Measurements from ENCODE around the gene ITSN2. TPM values are rescaled to one million over a fixed set of nuclear protein-coding genes. Genes with fewer than 3 reads are reported as not detected.

The ITSN2 gene
- total RNA-seq, 1 donor from 2014 or later, result 52.5 TPM

- no peak for DNase-seq (ENCODE audit: extremely low spot score in 2 of 2)
- Histone ChIP-seq H3K4me1 (peaks cover 9% of the 10 kb centered on the region), H3K9me3 (no peaks in the 10 kb centered on the region), H3K27me3 (no peaks in the 10 kb centered on the region), H3K4me3 (no peak overlapping the region), H3K27ac (no peak overlapping the region), H3K36me3 (peaks cover 0 to 28% of the 10 kb centered on the region in 2 donors)
- TF ChIP-seq POLR2AphosphoS5 (IDR thresholded peaks at IDR 0.05; ENCODE audit: insufficient read depth in 1 of 2, low read depth in 1 of 2) (no peak), POLR2A (IDR thresholded peaks at IDR 0.05) (no peak), CTCF (IDR thresholded peaks at IDR 0.05) (no peak)
- intact Hi-C loops (cut with DNase I), result no loop called here
Observed at GRCh38 chr2:24274809-24275208, 85.5 kb downstream of the ITSN2 start.

GRCh38 chr2:24273598-24273997 lies 86.7 kb downstream of the ITSN2 start:
- DNase-seq (ENCODE audit: extremely low spot score in 2 of 2), result no peak
- H3K27me3 ChIP-seq, result no peaks in the 10 kb centered on the region
- H3K36me3 ChIP-seq, result peaks cover 0 to 35% of the 10 kb centered on the region in 2 donors
- H3K9me3 ChIP-seq, result no peaks in the 10 kb centered on the region
- H3K4me3 ChIP-seq, result no peak overlapping the region
- H3K4me1 ChIP-seq, result peaks cover 9% of the 10 kb centered on the region
- H3K27ac ChIP-seq, result no peak overlapping the region
- TF ChIP-seq CTCF (IDR thresholded peaks at IDR 0.05) (no peak), POLR2A (IDR thresholded peaks at IDR 0.05) (no peak), POLR2AphosphoS5 (IDR thresholded peaks at IDR 0.05; ENCODE audit: insufficient read depth in 1 of 2, low read depth in 1 of 2) (no peak)
- intact Hi-C loops (cut with DNase I), result no loop called here

GRCh38 chr2:24272907-24273306 lies 87.4 kb downstream of the ITSN2 start:
- Histone ChIP-seq H3K27ac (no peak overlapping the region), H3K36me3 (peaks cover 0 to 35% of the 10 kb centered on the region in 2 donors), H3K4me1 (peaks cover 9% of the 10 kb centered on the region), H3K9me3 (no peaks in the 10 kb centered on the region), H3K27me3 (no peaks in the 10 kb centered on the region), H3K4me3 (no peak overlapping the region)
- DNase-seq (ENCODE audit: extremely low spot score in 2 of 2), result no peak
- no peak for TF ChIP-seq POLR2A (IDR thresholded peaks at IDR 0.05)
- TF ChIP-seq CTCF (IDR thresholded peaks at IDR 0.05), result no peak
- no peak for TF ChIP-seq POLR2AphosphoS5 (IDR thresholded peaks at IDR 0.05; ENCODE audit: insufficient read depth in 1 of 2, low read depth in 1 of 2)
- intact Hi-C loops (cut with DNase I), result no loop called here

GRCh38 chr2:24272161-24272802 lies 88.1 kb downstream of the ITSN2 start:
- TF ChIP-seq POLR2AphosphoS5 (IDR thresholded peaks at IDR 0.05; ENCODE audit: insufficient read depth in 1 of 2, low read depth in 1 of 2) (no peak), CTCF (IDR thresholded peaks at IDR 0.05) (no peak), POLR2A (IDR thresholded peaks at IDR 0.05) (no peak)
- Histone ChIP-seq H3K4me3 (no peak overlapping the region), H3K4me1 (peaks cover 9% of the 10 kb centered on the region), H3K9me3 (no peaks in the 10 kb centered on the region), H3K36me3 (peaks cover 0 to 40% of the 10 kb centered on the region in 2 donors), H3K27ac (no peak overlapping the region), H3K27me3 (no peaks in the 10 kb centered on the region)
- DNase-seq (ENCODE audit: extremely low spot score in 2 of 2), result no peak
- intact Hi-C loops (cut with DNase I), result no loop called here

GRCh38 chr2:24269265-24269664 lies 91.1 kb downstream of the ITSN2 start:
- H3K27ac ChIP-seq, result no peak overlapping the region
- H3K4me1 ChIP-seq, result no peaks in the 10 kb centered on the region
- H3K36me3 ChIP-seq, result peaks cover 0 to 31% of the 10 kb centered on the region in 2 donors
- no peak overlapping the region for H3K4me3 ChIP-seq
- TF ChIP-seq POLR2A (IDR thresholded peaks at IDR 0.05) (no peak), CTCF (IDR thresholded peaks at IDR 0.05) (no peak), POLR2AphosphoS5 (IDR thresholded peaks at IDR 0.05; ENCODE audit: insufficient read depth in 1 of 2, low read depth in 1 of 2) (no peak)
- no peaks in the 10 kb centered on the region for H3K9me3 ChIP-seq
- intact Hi-C loops (cut with DNase I), result no loop called here
- H3K27me3 ChIP-seq, result no peaks in the 10 kb centered on the region
- no peak for DNase-seq (ENCODE audit: extremely low spot score in 2 of 2)
